ENCODE results near the gene GRXCR2.
"Not testable (repeated sequence)": the region's sequence is repeated elsewhere in the genome, so short reads cannot be mapped to it uniquely, and the experiment has no call there.

Gene GRXCR2

DNA sequence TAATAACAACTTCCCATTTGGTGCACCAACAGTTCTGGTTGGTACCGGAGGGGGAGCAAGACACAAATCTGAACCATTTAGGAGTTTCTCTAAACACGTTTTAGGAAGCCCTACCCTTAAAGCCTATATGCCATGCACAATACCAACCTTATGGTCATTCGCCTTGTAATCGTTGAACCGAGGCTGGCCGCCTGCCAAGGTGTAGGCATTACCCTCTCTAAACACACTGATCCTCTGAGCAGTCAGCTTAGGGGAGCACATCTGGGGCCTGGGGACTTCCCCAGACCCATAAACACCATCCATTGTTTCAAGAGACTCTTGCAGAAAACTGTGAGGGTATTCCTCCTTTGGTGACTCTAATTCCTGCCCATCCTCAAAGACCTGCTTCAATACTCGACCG is 328 bp downstream of the GRXCR2 start:
- no peak for DNase-seq

DNA sequence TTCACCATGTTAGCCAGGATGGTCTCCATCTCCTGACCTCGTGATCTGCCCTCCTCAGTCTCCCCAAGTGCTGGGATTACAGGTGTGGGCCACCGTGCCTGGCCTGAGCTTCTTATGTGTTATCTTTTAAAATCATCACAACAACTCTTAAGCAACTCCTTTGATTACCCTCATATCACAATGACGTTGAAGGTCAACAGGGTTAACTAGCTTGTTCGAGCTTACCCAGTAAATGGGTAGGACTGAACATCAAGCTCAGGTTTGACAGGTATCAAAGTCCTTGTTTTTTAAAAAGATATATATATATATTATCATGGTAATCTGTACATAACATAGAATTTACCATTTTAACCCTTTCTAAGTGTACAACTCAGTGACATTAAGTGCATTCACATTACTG is 3.1 kb downstream of the GRXCR2 start:
- DNase-seq, result no peak

DNA sequence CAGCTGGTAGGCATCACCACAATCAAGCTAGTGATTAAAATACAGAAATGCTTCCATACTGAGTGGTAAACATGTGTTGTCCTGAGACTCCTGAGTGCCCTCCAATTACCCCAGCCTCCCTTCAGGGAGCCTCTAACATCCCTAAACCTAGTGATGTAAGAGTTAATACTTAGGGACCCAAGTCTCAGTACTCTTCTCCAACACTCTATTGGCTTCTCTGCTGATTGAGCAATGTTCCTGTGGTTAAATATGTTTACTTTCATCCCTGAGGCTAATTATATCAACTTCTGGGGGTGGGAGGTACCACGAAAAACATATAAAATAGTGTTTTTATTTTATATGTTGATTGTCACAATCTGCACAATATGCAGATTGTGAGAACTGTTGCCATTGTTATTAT is 5.0 kb downstream of the GRXCR2 start:
- no peak for DNase-seq

DNA sequence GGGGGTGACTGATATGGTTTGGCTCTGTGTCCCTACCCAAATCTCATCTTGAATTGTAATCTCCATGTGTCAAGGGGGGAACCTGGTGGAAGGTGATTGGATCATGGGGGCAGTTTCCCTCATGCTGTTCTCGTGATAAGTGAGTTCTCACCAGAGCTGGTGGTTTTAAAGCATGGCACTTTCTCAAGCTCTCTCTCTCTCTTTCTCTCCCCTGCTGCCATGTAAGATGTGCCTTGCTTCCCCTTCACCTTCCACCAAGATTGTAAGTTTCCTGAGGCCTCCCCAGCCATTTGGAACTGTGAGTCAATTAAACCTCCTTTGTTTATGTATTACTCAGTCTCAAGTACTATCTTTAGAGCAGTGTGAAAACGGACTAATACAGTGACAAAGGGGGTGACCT is 8.4 kb downstream of the GRXCR2 start:
- not testable (repeated sequence) for DNase-seq

DNA sequence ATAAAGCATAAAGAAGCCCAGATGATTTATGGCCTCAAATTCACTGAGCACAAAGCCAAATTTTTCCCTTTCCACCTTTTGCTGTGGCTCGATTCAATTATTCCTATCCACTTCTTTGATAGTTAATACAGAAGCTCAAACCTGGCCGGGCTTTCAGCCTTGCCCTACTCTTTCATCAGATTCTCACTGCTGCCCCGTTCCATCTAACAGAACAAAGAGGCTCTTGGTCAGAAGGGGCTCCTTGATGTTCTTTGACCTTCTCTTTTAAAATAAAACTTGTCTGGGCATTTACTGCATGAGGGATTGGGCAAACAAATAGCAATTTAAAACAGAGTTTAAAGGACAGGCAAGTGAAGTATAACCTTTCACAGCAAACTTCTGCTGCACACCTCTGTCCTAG is 9.8 kb downstream of the GRXCR2 start:
- DNase-seq, result no peak

DNA sequence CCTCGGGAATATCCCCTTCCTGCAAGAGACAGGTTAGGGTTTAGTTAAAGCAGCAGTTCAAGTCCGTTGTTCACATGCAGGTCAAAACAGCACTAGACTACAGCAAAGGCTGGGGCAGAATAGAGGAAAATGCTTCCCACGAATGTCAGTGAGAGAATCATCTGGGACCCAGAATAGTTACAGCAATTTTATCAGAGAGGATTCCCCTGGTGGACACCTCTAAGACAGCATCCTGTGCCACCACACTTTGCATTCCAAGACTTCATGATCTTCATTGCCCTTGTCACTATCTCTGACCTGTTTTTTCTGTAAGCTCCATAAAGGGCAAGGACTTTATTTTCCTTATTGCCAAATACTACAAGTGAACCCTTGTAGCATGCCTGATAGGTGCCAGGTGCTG is 12.9 kb downstream of the GRXCR2 start:
- no peak for DNase-seq

DNA sequence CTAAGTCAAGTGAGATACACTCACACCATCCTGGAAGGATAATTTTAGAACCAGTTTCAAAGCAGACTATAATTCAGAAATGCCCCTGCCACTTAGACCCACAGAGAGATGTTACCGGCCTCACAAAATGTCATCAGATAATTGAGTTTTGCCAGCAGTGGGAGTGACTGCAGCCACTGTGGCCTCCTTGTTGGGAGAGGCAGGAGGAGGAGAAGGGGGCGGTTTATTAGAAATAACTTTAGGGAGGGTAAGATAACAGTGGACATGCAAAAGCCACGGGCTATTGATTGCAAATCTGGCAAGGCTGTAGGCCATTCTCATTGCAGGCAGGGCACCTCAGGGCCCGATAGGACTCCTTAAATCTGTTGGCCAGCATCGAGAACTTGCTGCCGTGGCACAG is 13.4 kb downstream of the GRXCR2 start:
- no peak for DNase-seq

DNA sequence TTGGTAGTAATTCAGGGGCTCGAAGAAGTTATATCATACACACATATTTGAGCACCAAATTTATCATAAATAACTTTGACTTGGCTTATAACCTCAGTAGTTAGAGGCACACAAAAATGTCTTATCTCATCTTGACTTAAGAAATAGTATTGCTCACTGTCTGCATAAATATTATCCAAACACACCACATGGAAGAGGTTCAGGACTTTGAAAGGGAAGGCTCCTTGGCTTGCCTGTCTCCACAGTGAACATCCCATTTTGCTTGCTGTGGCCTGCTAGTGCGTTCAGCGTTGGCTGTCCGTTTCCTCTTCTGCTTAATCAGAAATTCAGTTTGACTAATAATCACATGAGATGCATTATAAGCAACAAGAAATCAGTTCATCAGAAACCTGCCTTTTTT is 13.9 kb downstream of the GRXCR2 start:
- DNase-seq, result no peak

DNA sequence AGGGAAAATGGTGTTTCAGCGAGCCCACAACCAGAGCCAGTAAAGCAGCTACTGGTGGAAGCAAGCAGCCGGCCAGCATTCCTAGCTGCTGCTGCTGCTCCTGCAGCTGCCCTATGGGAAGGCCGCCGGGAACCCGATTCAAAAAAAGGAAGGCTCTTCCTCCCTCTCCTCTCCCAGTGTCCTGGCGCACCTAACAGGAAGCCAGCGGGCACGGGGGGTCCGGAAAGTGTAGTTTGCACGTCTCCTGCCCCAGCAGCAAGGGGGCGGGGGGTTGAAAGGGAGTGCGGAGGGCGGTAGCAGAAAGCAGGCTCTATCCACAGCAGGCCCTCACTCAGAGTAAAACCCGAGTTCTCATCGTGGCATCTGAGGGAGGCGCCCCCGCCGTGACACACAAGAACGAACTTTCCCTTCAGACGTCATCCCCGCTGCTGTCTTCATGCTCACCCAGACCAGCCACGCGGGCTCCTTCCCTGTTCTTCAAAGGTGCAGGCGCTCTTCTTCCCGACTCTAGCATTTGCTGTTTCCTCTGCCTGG is 16.5 kb downstream of the GRXCR2 start:
- DNase-seq, result no peak

DNA sequence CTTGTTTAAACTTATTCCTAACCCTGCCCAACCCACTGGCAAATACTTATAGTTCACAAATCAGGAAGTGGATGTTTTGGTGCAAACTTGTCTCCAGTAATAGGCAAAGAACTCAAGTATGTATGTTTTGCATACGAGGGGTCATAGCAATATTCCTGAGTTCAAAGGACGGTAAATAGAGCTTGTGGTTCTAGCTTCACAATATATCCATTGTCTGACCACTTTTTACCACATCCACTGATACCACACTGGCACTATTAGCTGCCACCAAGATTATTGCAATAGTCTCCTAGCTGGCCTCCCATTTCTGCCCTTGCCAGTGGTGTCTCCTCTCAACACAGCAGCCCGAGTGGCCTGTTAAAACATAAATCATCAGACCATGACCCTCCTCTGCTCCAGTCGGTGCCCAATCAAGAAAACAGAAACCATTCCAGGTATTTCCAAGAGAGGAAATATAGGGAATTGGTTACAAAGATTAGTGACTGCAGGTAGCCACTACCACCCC is 17.0 kb downstream of the GRXCR2 start:
- DNase-seq, result no peak

DNA sequence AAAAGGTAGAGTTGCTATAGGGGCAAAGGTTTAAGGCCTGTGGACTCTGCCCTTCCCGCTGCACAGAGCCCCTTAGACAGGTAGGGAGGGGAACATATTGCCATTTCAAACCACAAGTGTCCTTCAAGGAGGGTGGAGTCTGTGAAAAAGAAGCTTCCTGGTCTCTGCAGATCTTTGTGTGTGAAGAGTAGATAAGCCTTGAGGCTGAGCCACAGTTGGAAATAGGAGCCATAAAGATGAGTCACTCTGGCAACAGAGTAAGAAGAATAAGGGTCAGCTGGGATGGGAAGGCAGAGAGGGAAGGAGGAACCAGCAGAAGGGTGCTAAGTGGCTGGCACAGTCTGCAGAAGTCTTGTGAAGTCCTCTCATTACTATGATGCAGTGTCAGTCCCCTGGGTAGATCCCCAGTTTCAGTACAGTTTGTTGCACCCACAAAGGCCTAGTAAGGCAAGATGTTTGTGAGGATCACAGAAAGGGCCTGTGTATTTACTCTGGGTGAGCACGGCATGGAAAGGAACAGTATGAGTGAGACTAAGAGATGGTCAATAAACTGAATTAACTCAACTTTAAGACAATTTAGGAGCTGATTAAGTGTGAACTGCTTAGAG is 18.1 kb downstream of the GRXCR2 start:
- DNase-seq, result no peak

DNA sequence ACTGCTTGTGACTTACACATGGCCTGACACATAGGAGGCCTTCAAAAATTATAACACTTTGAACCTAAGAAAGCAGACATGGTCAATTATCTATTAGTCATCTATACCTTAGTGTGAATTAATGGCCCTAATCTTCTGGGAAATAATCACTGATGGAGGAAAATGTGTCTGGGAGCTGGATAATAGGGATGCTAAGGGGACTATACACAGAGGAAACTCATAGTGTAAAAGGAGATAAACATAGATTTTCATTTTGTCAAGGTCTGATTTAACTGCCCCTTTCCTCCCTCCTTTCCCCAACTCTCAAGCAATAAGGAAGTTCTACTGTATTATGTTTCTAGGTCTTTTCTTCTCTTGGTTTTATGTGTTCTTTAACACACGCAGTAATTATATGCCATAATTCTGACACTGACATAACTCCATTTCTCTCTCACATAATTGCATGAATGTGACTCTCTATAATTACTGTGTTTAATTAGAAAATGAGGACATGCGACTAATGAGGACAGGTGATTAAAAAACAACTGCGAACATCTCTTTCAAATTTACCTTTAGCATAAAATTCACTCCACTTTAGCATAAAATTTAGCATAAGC is 18.9 kb downstream of the GRXCR2 start:
- no peak for DNase-seq

DNA sequence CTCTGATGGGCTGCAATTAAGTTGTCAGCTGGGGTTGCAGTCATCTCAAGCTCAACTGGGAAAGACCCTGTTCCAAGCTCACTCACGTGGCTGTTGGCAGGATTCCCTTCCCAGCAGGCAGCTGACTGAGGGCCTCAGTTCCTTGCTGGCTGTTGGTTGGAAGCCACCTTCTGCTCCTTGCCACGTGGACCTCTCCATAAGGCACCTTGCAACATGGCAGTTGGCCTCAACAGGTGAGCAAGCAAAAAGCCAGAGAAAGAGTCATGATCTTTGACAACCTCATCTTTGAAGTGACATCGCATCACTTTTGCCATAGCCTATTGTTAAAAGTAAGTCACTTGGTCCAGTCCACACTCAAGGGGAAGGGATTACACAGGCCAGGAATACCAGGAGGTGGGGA is 19.8 kb downstream of the GRXCR2 start:
- DNase-seq, result no peak

DNA sequence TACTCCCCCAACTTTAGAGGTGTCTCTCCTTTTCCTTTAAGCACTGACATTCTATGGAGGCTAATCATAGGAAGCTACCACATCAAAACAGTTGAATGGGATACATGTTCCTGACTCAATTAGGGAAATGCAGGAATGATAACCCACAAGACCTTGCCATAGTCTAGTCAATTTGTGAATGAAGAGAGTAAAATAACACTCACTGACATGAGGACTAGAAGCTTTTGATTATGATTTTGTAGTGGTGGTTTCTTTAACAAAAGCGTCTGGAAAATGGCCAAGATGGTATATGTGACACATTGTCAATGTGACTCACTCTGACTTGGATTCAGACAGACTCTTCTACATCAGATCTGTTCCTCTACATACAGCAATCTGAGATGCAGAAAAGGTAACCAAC is 24.0 kb downstream of the GRXCR2 start:
- no peak for DNase-seq

DNA sequence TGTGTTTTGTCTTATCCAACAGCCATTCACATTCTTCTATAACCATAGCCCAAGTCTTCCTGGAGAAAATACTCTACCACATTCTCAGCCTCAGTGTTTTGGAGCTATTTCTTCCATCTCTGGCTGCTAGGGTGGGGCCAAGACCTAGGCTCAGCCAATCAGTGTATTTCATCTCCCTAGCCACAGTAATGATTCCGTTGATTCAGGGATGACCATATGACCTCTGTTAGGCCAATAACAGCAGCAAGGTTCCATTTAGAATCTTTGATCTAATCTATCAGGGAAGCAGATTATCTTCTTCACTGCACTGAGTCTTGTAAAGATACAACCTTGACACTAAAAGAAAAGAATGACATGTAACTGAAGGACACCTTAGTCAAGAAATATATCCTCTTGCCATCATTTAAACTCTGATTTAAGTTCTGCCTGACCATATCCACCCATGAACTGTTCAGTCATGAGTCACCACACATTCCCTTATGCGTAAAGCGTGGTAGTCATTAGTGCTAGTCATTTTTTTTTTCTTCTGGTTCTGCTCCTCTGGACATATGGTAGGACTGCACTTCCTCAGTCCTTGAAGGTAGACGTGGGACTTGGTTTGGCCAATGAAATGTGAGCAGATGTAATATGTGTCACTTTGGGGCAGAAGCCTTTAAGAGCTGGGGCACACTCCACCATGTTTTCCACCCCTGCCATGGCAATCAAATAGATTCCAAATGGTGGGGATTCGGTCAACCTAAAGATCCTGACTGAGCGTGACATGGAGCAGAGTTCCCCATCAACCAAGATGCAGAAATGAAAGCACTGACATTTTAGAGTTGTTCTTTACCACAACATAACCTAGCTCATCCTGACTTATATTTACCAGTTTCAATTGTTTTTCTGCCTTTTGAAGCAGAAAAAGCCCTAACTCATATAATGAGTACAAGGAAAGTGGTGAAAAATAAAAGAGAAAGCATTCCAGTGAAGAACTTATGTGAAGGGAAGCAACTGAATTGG is 25.0 kb downstream of the GRXCR2 start:
- DNase-seq, result no peak

DNA sequence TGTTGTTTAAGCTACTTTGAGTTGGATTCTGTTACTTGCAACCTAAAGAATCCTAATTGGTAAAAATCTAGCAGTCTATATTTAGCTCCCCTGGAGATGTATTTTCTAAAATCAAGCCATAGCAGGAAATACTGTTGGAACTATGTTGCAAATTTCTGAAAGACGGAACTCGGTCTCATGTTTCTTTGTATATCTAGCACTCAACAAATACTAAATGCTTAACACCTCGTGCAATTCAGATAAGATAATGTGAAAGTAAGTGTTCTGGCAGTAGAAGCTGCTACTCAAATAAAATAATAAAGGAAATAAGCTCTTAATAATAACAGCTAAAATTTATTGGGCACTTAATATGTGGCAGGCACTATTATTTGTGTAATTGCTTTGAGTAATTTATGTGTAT is 26.7 kb downstream of the GRXCR2 start:
- no peak for DNase-seq

DNA sequence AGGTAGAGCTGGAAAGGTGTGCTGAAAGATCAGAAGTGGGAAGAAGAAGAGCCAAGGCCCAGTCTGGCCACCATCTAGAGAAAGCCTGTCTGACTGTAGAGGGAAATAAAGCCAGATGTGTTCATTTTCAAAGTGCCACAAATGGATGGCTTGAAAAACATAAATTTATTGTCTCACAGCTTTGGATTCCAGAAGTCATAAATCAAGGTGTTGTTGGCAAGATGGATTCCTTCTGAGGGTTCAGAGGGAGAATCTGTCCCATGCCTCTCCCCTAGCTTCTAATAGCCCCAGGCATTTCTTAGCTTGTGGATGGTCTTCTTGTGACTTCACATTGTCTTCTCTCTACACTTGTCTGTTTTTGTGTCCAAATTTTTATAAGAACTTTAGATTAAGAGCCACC is 31.5 kb downstream of the GRXCR2 start:
- no peak for DNase-seq

DNA sequence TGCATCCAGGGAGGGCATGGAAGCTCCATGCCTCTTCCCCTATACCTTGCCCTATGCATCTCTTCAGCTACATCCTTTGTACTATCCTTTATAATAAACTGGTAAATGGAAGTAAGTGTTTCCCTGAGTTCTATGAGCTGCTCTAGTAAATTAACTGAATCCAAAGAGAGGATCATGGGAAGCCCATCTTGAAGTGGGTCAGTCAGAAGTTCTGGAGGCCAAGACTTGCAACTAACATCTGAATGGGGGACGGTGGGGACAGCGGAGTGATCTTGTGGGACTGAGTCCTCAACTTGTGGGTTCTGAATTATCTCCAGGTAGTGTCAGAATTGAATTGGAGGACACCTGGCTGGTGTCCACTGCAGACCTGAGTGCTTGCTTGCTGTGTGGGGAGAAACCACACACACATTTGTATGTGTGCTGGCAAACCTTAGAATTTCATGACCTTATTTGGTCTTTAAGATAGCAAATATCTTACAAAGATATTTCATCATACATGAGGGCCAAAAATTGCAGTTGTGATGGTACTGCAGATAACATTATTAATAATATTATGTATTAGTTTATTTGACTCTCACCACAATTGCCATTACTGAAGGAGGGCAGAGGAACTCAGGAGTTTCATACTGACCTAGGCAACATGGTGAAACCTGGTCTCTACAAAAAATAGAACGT is 32.2 kb downstream of the GRXCR2 start:
- DNase-seq, result no peak

DNA sequence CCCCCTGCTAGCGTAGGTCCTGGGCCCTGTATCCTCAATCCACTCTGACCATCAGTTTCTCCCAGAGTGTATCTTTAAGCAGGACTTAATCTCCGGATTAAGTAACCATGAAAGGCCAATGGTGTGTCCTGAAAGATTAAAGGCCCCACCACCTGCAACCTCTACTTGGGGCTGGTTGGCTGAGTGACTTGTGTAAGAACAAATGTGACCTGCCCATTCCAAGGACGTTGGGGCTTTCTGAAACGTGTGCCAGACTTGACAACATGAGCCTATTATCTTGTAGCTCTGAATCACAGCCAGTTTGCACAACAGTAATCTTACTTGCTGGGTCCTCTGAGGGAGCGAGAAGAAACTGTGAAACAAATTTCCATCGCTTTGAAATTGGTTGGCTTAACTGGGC is 34.5 kb downstream of the GRXCR2 start:
- no peak for DNase-seq

DNA sequence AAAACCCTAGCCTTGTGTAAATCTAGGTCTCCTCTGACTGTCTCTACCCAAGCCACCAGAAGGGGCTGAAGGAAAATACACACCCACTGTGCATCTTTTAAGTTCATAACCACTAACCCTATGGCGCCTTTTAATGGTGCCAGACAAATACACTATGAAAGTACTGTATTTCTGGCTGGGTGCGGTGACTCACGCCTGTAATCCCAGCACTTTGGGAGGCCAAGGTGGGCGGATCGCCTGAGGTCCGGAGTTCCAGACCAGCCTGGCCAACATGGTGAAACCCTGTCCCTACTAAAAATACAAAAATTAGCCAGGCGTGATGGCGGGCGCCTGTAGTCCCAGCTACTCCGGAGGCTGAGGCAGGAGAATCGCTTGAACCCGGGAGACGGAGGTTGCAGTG is 36.6 kb downstream of the GRXCR2 start:
- not testable (repeated sequence) for DNase-seq

DNA sequence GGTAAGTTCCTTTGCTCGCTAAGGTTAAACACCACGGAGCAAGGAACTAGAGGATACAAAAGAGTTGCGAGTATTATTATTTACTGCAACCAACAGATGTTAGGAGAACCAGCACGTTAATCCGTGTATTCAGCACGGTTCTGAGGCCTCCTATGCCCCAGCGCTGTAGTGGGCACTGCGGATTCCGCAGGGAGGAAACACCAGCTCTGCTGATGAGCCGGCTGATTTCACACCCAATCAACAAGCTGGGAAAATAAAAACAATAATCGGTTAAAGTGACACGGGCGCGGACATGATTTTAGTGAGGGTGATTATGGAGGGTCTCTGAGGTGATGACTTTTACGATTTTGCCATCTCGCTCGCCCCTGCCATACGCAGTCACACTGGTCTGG is 37.0 kb downstream of the GRXCR2 start:
- no peak for DNase-seq

DNA sequence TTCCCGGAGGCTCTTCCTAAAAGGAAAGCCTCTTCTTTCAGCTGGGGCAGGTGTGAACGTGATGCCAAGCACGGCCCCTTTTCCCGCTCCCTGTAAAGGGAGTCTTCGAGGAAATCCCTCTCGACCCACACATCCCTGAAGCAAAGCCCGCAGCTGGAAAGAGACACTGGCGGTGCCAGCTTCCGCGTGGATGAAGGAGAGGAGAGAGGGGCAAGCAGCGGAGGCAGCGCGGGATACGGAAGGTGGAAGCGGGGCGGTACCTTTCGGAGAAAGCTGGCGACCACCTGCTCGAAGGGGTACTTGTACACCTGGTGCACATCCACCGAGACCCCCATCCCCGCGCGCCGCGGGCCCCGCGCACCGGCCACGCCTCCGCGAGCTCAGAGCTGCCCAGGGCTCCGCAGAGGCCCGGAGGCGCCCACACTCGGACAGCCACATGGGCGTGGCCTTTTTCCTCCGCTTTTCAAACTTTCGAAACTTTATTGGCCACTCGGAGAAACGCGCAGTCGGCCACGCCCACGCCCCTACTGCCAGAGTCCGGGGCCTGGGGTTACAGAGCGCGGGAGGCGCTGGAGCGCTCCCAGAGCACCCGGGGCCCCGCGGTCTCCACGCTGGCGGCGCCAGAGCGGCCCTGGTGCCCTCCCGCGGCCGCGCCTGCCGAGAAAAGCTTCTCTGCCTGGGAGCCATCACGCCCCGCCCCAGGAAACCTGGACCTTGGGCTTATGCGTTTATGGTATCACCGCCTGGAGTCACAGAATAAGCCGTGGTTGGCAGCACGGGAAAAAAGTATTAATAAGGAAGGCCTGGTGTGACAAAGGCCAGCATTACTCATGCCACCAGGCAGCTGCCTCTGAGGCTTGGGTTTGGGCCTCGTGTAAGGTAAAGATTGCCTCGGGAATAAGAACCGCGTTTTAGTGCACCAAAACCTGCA is 37.6 kb downstream of the GRXCR2 start, which contains the start of gene PRELID2:
TSS of gene PRELID2 (minus strand) at position 426 of the 931 bp plus-strand sequence. CDS start at position 335, 91 bp downstream.
- peak; percentile 6 for DNase-seq

Measured in DMS79 (cell line).